SKM-1 treated with dmso at 0.1 percent for 144 hours (cell line): ENCODE results near the gene ANKMY1.
"Not testable (repeated sequence)": the region's sequence is repeated elsewhere in the genome, so short reads cannot be mapped to it uniquely, and the experiment has no call there.

Source experiments
- DNase-seq: peaks from one replicate; lab custom pipeline; 2025; ENCODE audit not compliant: unreplicated experiment; lab: John Stamatoyannopoulos, UW

Gene ANKMY1

GRCh38 chr2:240522406-240522805 is 35.4 kb downstream of the ANKMY1 start:
- no peak for DNase-seq

- DNase-seq, result not testable (repeated sequence)
Observed at GRCh38 chr2:240521885-240522284, 35.9 kb downstream of the ANKMY1 start.

- no peak for DNase-seq
Observed at GRCh38 chr2:240520974-240521350, 36.8 kb downstream of the ANKMY1 start.

GRCh38 chr2:240520130-240520973 is 37.4 kb downstream of the ANKMY1 start:
- DNase-seq, result no peak

GRCh38 chr2:240519396-240520129 is 38.2 kb downstream of the ANKMY1 start:
- no peak for DNase-seq

GRCh38 chr2:240518981-240519380 is 38.8 kb downstream of the ANKMY1 start:
- no peak for DNase-seq

GRCh38 chr2:240517342-240517741 is 40.4 kb downstream of the ANKMY1 start:
- DNase-seq, result no peak

GRCh38 chr2:240514631-240515030 is 43.2 kb downstream of the ANKMY1 start:
- DNase-seq, result no peak

GRCh38 chr2:240513549-240514287 is 44.1 kb downstream of the ANKMY1 start:
- peak; percentile 62 for DNase-seq

- DNase-seq, result no peak
Observed at GRCh38 chr2:240512666-240513535, 44.9 kb downstream of the ANKMY1 start.

GRCh38 chr2:240512109-240512485 is 45.7 kb downstream of the ANKMY1 start:
- no peak for DNase-seq

GRCh38 chr2:240511351-240512108 is 46.3 kb downstream of the ANKMY1 start:
- DNase-seq, result no peak

- no peak for DNase-seq
Observed at GRCh38 chr2:240510513-240511210, 47.1 kb downstream of the ANKMY1 start.

- no peak for DNase-seq
Observed at GRCh38 chr2:240509667-240510512, 47.9 kb downstream of the ANKMY1 start.

GRCh38 chr2:240508832-240509545 is 48.8 kb downstream of the ANKMY1 start:
- no peak for DNase-seq

GRCh38 chr2:240507778-240508251 is 50.0 kb downstream of the ANKMY1 start:
- DNase-seq, result no peak

- no peak for DNase-seq
Observed at GRCh38 chr2:240507060-240507777, 50.6 kb downstream of the ANKMY1 start.
